Ectodermal cell (in vitro differentiated cells): ENCODE data around the gene MFGE8. TPM values are rescaled to one million over a fixed set of nuclear protein-coding genes. Genes with fewer than 3 reads are reported as not detected.

ENCODE experiments used
- H3K27ac ChIP-seq: 2 replicates; pipeline ENCODE4 v1.7.0; 2013; ENCODE audit warnings: mild to moderate bottlenecking, low read depth, low read length; ENCODE audit not compliant: insufficient read depth, poor library complexity, severe bottlenecking
- H3K27me3 ChIP-seq: 2 replicates; pipeline ENCODE4 v1.7.0; 2013; ENCODE audit warnings: mild to moderate bottlenecking, low read length; ENCODE audit not compliant: insufficient read depth, control insufficient read depth, poor library complexity, severe bottlenecking
- H3K36me3 ChIP-seq: one replicate; pipeline ENCODE4 v1.7.0; 2013; ENCODE audit warnings: low read length; ENCODE audit not compliant: control insufficient read depth, insufficient read depth
- H3K4me1 ChIP-seq: one replicate; pipeline ENCODE4 v1.7.0; 2013; ENCODE audit warnings: low read length; ENCODE audit not compliant: control insufficient read depth, insufficient read depth
- H3K4me3 ChIP-seq: 2 replicates; pipeline ENCODE4 v1.7.0; 2013; ENCODE audit warnings: low read depth, low read length, control low read depth; ENCODE audit not compliant: insufficient read depth
- H3K9me3 ChIP-seq: 2 replicates; pipeline ENCODE4 v1.7.0; 2013; ENCODE audit warnings: mild to moderate bottlenecking, low read length, moderate library complexity; ENCODE audit not compliant: control insufficient read depth
- WGBS, 2 experiments: methylation state at CpG; one replicate each; pipeline ENCODE4 v1.1.7; 2013; ENCODE audit warnings: missing lambda C conversion rate in 2 of 2; 5-methylcytosine and 5-hydroxymethylcytosine counted together
- polyA plus RNA-seq, 4 experiments: library from polyadenylated mRNA; stranded (reverse); fragments of 50-300 nt; gene quantifications; one replicate each; pipeline ENCODE4 v1.2.3, GENCODE V29; 2013

Gene MFGE8, protein sequence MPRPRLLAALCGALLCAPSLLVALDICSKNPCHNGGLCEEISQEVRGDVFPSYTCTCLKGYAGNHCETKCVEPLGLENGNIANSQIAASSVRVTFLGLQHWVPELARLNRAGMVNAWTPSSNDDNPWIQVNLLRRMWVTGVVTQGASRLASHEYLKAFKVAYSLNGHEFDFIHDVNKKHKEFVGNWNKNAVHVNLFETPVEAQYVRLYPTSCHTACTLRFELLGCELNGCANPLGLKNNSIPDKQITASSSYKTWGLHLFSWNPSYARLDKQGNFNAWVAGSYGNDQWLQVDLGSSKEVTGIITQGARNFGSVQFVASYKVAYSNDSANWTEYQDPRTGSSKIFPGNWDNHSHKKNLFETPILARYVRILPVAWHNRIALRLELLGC
- 172 TPM for polyA plus RNA-seq (2013, experiment 1 of 4)
- polyA plus RNA-seq (2013, experiment 2 of 4): 148 TPM
- polyA plus RNA-seq (2013, experiment 3 of 4): 134 TPM
- polyA plus RNA-seq (2013, experiment 4 of 4): 137 TPM

DNA sequence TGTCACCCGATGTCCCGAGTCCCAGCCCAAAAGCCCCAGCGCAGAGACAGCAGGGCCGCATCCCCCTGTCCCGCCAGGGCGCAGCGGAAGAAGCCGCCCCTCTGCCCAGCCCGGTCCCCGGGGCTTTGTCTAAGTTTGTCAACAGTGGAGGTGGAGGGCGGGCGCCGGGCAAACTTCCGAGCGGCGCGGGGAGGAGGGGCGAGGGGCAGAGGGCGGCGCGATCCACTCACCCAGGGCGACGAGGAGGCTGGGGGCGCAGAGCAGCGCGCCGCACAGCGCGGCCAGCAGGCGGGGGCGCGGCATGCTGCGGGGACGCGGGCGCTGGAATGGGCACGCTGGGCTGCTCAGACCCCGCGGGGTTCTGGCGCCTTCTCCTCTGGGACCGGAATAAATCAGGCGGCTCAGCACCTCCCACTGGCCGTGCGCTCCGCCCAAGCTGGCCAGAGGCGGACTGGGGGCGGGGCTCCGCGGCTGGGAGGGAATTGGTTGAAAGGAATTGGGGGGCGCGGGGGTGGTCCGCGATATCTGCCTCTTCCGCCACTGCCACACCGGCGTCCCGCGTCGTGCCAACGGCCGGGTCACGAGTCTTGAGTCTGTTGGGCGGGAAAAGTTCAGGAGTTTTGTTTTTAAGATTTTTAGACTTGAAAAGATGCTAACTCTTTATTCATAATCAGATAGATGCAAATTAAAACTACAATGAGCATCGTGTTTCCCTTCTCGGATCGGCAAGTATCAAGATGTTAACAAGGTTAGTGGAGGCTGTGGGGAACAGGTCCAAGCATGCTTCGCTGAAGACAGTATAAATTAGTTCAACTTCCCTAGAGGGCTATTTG lies at the start of gene MFGE8:
TSS of gene MFGE8 (minus strand) at position 363 of the 833 bp plus-strand sequence. CDS start at position 303, 60 bp downstream.
- H3K4me1 ChIP-seq: peaks cover 11% of the 10 kb centered on the region
- peak within 1 kb of the TSS; percentile 60 for H3K4me3 ChIP-seq
- WGBS, 2 experiments: 1% methylated on average over 67 of the region's 67 CpGs
- H3K27ac ChIP-seq: peak within 1 kb of the TSS; percentile 69
- H3K9me3 ChIP-seq: no peaks in the 10 kb centered on the region
- H3K27me3 ChIP-seq: no peaks in the 10 kb centered on the region
- peaks cover 6% of the 10 kb centered on the region for H3K36me3 ChIP-seq

DNA sequence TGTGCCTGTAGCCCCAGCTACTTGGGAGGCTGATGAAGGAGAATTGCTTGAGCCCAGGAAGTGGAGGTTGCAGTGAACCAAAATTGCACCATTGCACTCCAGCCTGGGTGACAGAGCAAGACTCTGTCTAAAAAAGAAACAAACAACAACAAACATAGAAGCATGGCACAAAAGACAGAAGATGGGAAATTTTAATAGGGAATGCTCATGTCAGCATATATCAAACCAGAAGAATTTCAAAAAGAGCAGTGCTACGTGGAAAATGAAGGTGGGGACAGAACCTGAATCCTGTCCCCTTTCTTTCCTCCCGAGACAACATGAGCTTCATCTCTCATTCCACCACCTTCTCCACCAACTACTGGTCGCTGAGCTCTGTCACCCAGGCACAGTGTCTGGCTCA lies 46.3 kb upstream of the MFGE8 start:
- Histone ChIP-seq H3K27me3 (no peaks in the 10 kb centered on the region), H3K27ac (no peak overlapping the region), H3K4me3 (no peak overlapping the region), H3K9me3 (no peaks in the 10 kb centered on the region), H3K4me1 (peaks cover 1% of the 10 kb centered on the region), H3K36me3 (no peaks in the 10 kb centered on the region)
- 89 to 94% methylated on average over 3 of the region's 3 CpGs for WGBS, 2 experiments

DNA sequence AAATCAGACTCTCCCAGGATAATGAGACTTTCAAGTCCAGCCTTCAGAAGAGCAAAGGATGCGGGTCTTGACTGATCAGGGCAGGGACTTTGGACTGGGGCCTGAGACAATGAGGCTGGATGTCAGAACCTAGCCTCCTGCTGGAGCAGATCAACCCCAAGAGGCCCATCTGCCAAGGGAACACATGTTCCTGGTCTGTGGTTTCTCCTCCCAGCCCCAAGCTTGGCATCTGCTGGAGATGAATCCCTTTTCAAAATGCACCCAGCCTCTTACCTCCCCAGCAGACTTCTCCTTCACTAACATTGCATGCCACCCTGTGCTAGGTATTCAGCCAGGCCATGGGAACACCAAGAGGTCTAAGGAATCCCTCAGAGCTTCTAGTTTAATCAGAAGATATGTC lies 43.7 kb upstream of the MFGE8 start:
- 91 to 100% methylated on average over 1 of the region's 1 CpG for WGBS, 2 experiments

DNA sequence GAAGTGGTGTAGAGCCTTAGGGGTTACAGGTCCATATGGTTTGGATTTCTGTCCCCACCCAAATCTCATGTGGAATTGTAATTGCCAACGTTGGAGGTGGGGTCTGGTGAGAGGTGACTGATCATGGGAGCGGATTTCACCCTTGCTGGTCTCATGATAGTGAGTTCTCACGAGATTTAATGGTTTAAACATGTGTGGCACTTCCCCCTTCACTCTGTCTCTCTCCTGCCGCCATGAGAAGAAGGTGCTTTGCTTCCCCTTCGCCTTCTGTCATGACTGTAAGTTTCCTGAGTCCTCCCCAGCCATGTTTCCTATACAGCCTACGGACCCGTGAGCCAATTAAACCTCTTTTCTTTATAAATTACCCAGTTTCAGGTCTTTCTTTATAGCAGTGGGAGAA lies 43.1 kb upstream of the MFGE8 start:
- H3K36me3 ChIP-seq: no peaks in the 10 kb centered on the region
- no peak overlapping the region for H3K4me3 ChIP-seq
- WGBS, 2 experiments: 83 to 92% methylated on average over 7 of the region's 7 CpGs
- no peak overlapping the region for H3K27ac ChIP-seq
- no peaks in the 10 kb centered on the region for H3K9me3 ChIP-seq
- H3K4me1 ChIP-seq: peaks cover 3% of the 10 kb centered on the region
- no peaks in the 10 kb centered on the region for H3K27me3 ChIP-seq

More for the DNA sequence above, 43.7 kb upstream of the MFGE8 start:
- no peaks in the 10 kb centered on the region for H3K27me3 ChIP-seq
- H3K4me3 ChIP-seq: no peak overlapping the region
- no peaks in the 10 kb centered on the region for H3K9me3 ChIP-seq
- peaks cover 3% of the 10 kb centered on the region for H3K4me1 ChIP-seq
- H3K36me3 ChIP-seq: no peaks in the 10 kb centered on the region
- no peak overlapping the region for H3K27ac ChIP-seq

DNA sequence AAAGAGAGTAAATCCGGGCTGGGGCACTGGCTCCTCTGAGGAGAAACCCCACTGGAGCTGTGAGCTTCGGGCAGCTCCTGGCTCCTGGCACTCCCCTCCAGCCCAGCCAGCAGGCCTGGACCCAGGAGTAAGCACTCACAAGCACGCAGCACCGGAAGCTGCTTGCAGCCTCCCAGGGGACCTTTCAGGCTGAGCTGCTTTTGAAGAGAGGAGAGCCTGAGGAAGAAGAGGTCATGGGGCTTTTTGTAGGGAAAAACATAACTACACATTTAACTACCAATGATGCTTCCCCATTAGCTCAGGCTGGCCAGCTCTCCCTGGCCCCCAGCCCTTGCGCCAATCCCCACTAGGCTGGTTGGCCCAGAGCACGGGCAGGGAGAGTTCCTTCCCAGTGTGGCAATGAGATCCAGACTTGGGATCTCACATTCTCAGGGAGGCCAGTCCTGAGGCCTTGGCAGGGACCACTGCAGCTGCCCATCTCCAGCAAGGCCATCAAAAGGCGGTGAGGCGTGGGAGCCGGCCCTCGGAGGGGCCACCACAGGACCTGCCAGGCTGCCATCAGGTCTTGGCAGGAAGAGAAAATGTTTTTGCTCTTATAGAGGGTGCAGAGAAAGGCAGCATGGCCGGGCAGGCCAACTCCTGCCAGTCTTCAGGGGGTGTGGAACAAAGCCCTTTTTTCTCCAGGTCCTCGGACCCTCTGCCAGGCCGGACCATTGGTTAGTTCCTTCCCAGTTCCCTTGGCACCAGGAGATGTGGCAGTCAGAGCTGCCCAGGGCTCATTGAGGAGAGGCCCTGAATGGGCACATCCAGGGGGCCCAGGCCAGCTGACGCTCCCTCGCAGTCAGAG lies 41.5 kb upstream of the MFGE8 start:
- WGBS, 2 experiments: 80 to 83% methylated on average over 15 of the region's 15 CpGs
- Histone ChIP-seq H3K4me1 (peaks cover 3% of the 10 kb centered on the region), H3K4me3 (no peak overlapping the region), H3K9me3 (no peaks in the 10 kb centered on the region), H3K27ac (peak overlapping the region; percentile 26), H3K27me3 (no peaks in the 10 kb centered on the region), H3K36me3 (no peaks in the 10 kb centered on the region)

DNA sequence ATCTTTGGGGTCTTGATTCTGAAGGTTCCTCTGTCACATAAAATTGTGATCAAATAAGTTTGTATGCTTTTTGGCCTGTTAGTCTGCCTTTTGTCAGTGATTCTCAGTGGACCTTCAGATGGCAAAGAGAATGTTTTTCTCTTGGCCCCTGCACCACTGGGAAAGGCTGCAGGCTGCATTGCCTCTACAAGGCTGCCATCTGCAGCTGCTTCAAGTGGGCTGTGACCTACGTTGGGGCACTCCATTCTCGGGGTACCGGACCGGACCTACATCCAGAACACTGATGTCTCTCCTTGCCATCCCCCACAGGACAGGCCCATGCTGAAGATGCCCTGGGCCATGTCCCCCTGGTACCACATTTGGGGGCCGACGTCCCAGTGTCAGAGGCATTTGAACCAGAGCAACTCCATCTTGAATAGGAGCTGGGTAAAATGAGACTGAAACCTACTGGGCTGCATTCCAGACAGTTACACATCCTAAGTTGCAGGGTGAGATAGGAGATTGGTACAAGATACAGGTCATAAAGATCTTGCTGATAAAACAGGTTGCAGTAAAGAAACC lies 37.5 kb upstream of the MFGE8 start:
- Histone ChIP-seq H3K27me3 (no peaks in the 10 kb centered on the region), H3K4me3 (no peak overlapping the region), H3K36me3 (no peaks in the 10 kb centered on the region), H3K27ac (no peak overlapping the region), H3K9me3 (no peaks in the 10 kb centered on the region), H3K4me1 (peaks cover 3% of the 10 kb centered on the region)
- 93 to 95% methylated on average over 6 of the region's 6 CpGs for WGBS, 2 experiments

DNA sequence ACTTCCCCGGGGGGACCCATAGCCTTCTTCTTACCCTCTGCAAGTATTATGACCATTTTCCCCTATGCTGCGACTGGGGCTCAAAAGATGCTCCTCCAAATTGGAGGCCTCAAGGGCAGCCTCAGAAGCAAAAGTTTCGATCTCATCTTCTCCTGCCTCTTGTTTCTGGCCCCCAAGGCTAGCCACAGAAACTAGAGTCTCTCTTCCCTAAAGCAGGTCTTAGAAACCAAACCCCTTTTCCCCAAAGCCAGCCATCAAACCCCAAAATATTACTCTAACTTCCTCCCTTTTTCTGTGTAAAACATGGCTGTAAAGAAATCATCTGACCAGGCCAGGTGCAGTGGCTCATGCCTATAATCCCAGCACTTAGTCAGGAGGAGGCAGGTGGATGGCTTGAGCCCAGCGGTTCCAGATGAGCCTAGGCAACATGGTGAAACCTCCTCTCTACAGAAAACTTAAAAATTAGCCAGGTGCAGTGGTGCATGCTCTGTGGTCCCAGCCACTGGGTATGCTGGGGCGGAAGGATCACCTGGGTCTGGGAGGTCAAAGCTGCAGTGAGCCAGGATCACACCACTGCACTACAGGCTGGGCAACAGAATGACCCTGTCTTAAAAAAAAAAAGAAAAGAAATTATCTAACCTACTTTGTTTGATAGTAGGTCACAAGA lies 36.7 kb upstream of the MFGE8 start:
- WGBS, 2 experiments: 92 to 93% methylated on average over 5 of the region's 5 CpGs
- no peaks in the 10 kb centered on the region for H3K36me3 ChIP-seq

DNA sequence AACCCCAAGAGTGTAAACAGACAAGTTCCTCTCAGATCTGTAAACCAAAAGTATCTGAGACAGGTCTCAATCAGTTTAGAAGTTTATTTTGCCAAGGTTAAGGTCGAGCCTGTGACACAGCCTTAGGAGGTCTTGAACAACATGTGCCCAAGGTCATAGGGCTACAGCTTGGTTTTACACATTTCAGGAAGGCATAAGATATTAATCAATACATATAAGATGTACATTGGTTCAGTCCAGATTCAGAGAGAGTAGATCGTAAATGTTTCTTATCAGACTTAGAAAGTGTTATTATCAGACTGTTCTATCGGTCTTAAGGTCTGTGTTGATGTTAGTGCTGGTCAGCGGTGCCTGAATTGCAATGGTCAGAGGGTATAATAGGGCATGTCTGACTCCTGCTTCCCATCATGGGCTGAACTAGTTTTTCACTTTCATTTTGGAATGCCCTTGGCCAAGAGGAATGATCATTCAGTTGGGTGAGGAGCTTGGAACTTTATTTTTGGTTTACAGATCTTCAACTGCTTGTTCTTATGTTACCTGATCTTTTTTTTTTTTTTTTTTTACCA lies 27.0 kb upstream of the MFGE8 start:
- WGBS, 2 experiments: 89 to 97% methylated on average over 4 of the region's 4 CpGs
- H3K4me1 ChIP-seq: no peaks in the 10 kb centered on the region
- H3K4me3 ChIP-seq: no peak overlapping the region

More for the DNA sequence above, 36.7 kb upstream of the MFGE8 start:
- Histone ChIP-seq H3K4me1 (peaks cover 3% of the 10 kb centered on the region), H3K27ac (no peak overlapping the region), H3K27me3 (no peaks in the 10 kb centered on the region), H3K9me3 (no peaks in the 10 kb centered on the region), H3K4me3 (no peak overlapping the region)

DNA sequence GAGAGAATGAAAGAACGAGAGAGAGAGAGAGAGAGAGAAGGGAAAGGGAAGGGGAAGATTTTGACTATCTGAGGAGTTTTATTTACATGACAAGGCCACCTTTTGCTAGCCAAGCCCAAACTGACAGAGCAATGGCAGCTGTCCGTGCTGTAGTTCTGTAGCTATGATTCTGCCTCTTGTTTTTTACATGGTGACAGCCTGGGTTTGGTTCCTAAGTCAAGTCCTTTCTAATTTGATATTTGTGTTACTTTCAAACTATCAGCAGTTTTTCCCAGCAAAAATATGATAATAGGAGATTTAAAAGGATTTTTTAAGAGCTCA lies 26.3 kb upstream of the MFGE8 start:
- WGBS, 2 experiments: 44 to 57% methylated on average over 2 of the region's 2 CpGs
- no peaks in the 10 kb centered on the region for H3K9me3 ChIP-seq
- no peak overlapping the region for H3K4me3 ChIP-seq
- no peaks in the 10 kb centered on the region for H3K27me3 ChIP-seq
- no peaks in the 10 kb centered on the region for H3K36me3 ChIP-seq
- H3K4me1 ChIP-seq: no peaks in the 10 kb centered on the region
- H3K27ac ChIP-seq: no peak overlapping the region

More for the DNA sequence above, 27.0 kb upstream of the MFGE8 start:
- H3K27me3 ChIP-seq: no peaks in the 10 kb centered on the region
- no peaks in the 10 kb centered on the region for H3K36me3 ChIP-seq
- H3K9me3 ChIP-seq: no peaks in the 10 kb centered on the region
- no peak overlapping the region for H3K27ac ChIP-seq
